Naive B cell (primary cell): Measurements from ENCODE around the gene SLC45A1. TPM values are rescaled to one million over a fixed set of nuclear protein-coding genes. Genes with fewer than 3 reads are reported as not detected.

Experiments used
- ATAC-seq, 2 donors: fragments of 150-1000 bp; cut with Tn5 transposase; 2 replicates each; pipeline ENCODE4 v1.10.0; 2021; ENCODE audit warnings: low read depth in 2 of 2, mild to moderate bottlenecking in 2 of 2, moderate library complexity in 2 of 2
- DNase-seq: peaks from one replicate; pipeline ENCODE4 v3.0.0; 2022
- H3K27ac Mint-ChIP-seq, 6 donors: one replicate each; pipeline ENCODE4 v1.8.0; 2020 to 2022; ENCODE audit warnings: mild to moderate bottlenecking in 6 of 6, mixed read lengths in 6 of 6, moderate library complexity in 5 of 6, inconsistent platforms in 2 of 6
- H3K27me3 Mint-ChIP-seq, 3 donors: one replicate each; pipeline ENCODE4 v1.8.0; 2021 to 2022; ENCODE audit warnings: mixed read lengths in 3 of 3, mild to moderate bottlenecking in 1 of 3
- H3K36me3 Mint-ChIP-seq, 2 donors: one replicate each; pipeline ENCODE4 v1.8.0; 2020 to 2022; ENCODE audit warnings: mixed read lengths in 2 of 2, inconsistent platforms in 1 of 2, mild to moderate bottlenecking in 1 of 2
- H3K4me1 Mint-ChIP-seq, 3 donors: one replicate each; pipeline ENCODE4 v1.8.0; 2020 to 2022; ENCODE audit warnings: mixed read lengths in 3 of 3, inconsistent platforms in 1 of 3, mild to moderate bottlenecking in 1 of 3, moderate library complexity in 1 of 3
- H3K4me3 Mint-ChIP-seq, 8 donors: one replicate each; pipeline ENCODE4 v1.8.0; 2020 to 2022; ENCODE audit warnings: mild to moderate bottlenecking in 8 of 8, mixed read lengths in 8 of 8, moderate library complexity in 8 of 8, inconsistent platforms in 2 of 8
- H3K9me3 Mint-ChIP-seq, 7 donors: one replicate each; pipeline ENCODE4 v1.8.0; 2020 to 2022; ENCODE audit warnings: mixed read lengths in 7 of 7, mild to moderate bottlenecking in 5 of 7, inconsistent platforms in 2 of 7, moderate library complexity in 1 of 7
- polyA plus RNA-seq, 6 donors: library from polyadenylated mRNA; unstranded; fragments of 300-500 nt; fragmentation: Illumina TruSeq; gene quantifications; one replicate each; pipeline ENCODE4 v1.2.3, GENCODE V29; 2021; ENCODE audit warnings: low read depth in 6 of 6

Gene SLC45A1
- polyA plus RNA-seq, 6 donors from 2014 or later: 0.09 to 0.26 (median 0.24) TPM; not detected in 3

DNA sequence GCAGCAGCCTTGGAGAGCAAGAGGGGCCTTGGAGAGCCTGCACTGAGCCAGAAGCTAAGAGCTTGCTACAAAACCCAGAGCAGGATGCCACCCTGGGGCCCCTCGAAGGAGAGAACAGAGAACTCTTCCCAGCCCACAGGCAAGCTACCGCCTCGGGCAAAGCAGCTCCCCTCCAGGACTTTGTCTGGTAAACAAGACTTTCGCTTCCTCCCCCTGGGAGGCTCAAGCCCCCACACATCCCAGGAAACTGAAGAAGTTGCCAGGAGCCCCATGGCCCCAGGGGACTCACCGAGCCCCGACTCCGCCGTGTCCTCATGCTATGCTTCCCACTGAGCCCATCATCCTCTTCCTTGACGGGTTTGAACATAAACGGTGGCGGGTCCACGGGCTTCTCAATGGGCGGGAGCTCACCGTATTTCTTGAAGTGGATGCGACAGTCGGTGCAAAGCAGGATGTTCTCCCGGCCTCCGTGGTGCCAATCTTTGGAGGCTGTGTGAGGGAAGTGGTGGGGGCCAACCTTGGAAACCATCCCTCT, 45.9 kb downstream of the SLC45A1 start:
- Mint-ChIP-seq H3K9me3 (no peaks in the 10 kb centered on the region), H3K27ac (peak overlapping the region in 1 of 6 donors; percentile 86), H3K4me3 (no peak overlapping the region), H3K4me1 (peaks cover 8 to 29% (median 24%) of the 10 kb centered on the region in 3 donors), H3K36me3 (peaks cover 4 to 11% of the 10 kb centered on the region in 2 donors), H3K27me3 (no peaks in the 10 kb centered on the region)
- no peak for ATAC-seq
- DNase-seq: no peak

DNA sequence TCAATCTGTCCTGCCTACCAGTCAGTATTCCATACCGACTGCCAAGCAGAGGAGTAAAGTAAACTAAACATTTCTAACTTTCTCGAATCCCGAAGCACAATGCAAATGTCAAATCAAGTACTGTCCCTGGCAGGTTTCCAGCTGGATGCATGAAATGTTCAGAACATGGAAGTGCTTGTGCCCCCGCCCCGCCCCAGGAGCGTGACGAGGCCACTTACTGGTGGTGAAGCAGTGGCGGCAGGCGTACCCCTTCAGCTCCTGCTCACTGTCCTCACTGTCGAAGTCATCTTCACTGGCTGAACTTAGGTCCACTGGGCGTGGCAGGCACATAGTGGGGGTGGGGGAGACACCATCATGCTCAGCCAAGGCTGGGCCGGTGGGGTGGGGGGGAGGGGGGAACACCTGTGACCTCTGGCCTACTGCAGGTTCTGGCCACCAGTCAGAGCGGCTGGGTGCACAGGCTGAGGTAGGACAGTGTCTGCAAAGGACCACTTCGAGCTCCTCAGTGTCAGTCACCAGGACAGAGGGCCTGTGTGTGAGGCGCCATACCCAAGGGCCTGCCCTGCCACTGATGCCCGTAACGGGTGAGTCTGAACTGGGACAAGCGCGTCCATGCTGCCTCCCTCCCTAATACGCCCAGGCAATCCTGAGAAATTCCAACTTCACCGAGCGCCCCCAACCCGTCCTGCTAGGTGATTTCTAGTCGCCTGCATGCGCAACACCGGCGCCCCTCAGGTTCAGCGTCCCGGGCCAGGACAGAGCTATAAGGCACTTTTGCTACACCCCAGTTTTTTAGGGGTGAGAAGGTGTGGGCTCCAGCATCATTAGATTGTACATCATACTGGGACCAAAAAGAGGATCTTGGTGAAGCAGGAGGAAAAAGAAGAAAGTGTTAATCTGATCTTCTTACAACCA, 46.9 kb downstream of the SLC45A1 start:
- peak overlapping the region in 1 of 6 donors; percentile 22 for H3K27ac Mint-ChIP-seq

DNA sequence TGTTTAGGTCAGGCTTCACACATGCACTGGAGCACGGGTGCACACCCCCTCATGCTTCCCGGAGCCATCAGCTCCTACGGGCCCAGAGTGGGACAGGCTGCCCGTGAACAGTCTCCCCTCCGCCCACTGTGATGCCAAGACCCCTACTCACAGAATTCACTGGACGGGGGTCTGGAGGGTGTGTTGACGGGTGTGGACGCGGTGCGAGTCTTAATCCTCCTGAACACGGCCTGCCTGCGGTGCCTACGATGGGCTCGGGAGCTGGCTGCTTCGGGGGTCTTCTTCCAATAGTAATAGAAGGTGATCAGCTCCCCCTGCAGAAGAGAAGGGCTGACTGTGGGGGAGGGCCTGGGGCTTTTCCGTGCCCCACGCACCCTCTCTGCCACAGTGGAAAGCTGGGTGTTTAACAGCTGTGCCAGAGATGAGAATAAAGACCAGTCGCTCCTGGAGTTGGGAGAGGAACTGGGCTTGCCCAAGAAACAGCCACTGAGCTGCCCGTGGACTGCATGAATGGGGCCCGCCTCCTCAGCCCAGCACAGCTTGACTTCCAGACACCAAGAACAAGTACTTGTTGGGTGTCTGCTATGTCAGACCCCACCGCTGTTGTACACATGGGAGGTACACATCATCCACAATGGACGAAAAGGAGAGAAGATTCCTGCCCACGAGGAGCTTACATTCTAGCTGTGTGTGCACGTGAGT, 47.9 kb downstream of the SLC45A1 start:
- no peaks in the 10 kb centered on the region for H3K27me3 Mint-ChIP-seq
- H3K4me3 Mint-ChIP-seq: no peak overlapping the region
- peaks cover 4 to 11% of the 10 kb centered on the region in 2 donors for H3K36me3 Mint-ChIP-seq
- DNase-seq: no peak
- peaks cover 17 to 42% (median 31%) of the 10 kb centered on the region in 3 donors for H3K4me1 Mint-ChIP-seq
- peak overlapping the region in 2 of 6 donors; percentile 59 to 90 for H3K27ac Mint-ChIP-seq
- no peaks in the 10 kb centered on the region for H3K9me3 Mint-ChIP-seq
- no peak for ATAC-seq

More for the DNA sequence above, 46.9 kb downstream of the SLC45A1 start:
- ATAC-seq: no peak
- peaks cover 4 to 11% of the 10 kb centered on the region in 2 donors for H3K36me3 Mint-ChIP-seq
- H3K9me3 Mint-ChIP-seq: no peaks in the 10 kb centered on the region
- H3K4me1 Mint-ChIP-seq: peaks cover 8 to 37% (median 24%) of the 10 kb centered on the region in 3 donors
- no peak for DNase-seq
- peak overlapping the region in 1 of 8 donors; percentile 52 for H3K4me3 Mint-ChIP-seq
- no peaks in the 10 kb centered on the region for H3K27me3 Mint-ChIP-seq

DNA sequence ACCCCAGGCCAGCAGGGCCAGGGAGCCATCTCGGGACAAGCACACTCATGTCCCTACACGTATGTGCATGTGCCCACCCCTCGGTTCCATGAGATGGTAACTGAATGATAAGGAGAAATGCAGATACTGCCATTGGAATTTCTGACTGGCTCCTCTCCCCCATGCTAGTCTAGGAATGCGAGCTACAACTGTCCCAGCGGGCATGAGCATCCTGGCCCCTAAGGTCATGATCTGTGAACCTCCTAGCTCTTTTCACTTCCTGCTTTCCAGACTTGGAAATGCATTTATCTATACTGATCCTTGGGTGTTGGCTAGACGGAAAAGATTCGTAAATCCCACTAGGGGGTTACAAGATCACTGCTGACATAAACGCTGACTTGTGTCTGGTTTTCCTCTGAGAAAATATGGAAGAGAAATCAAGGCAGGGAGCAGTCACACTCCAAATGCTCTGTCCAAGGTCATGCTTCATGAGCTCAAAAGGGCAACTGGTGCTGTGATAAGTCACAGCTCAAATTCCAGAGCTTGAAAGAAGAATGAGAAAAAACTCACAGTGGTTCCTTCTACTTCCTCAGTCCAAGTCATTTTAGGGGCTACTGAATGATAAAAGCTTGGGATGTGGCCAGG, 49.8 kb downstream of the SLC45A1 start:
- peaks cover 2 to 4% of the 10 kb centered on the region in 2 donors for H3K36me3 Mint-ChIP-seq
- peaks cover 28 to 57% (median 43%) of the 10 kb centered on the region in 3 donors for H3K4me1 Mint-ChIP-seq
- H3K4me3 Mint-ChIP-seq: no peak overlapping the region
- DNase-seq (no peak), ATAC-seq (no peak)
- H3K9me3 Mint-ChIP-seq: no peaks in the 10 kb centered on the region
- peak overlapping the region in 5 of 6 donors; percentile 32 to 72 (median 56) for H3K27ac Mint-ChIP-seq
- no peaks in the 10 kb centered on the region for H3K27me3 Mint-ChIP-seq

DNA sequence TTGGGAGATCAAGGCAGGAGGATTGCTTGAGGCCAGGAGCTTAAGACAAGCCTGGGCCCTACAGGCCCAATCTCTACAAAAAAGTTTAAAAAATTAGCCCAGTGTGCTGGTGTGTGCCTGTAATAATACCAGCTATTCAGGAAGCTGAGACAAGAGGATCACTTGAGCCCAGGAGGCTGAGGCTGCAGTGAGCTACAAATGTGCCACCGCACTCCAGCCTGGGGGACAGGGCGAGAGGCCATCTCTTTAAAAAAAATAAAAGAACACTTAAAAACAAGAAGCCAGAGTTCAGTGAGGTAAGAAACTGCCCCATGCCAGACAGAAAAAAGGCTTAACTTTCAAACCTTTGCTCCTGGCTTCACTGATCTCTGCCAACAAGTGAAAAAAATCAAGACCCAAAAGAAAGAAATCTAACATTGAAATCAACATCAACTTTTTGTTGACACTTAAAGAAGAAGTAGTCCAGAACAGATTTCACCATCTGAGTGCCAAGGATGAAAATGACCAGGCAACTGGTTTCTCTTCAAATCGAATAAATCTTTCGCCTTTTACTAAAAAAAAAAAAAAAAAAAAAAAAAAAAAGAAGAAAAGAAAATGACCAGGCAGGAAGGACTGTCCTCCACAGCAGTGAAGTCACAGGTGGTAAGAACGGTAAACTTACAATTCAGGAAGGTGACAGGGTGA, 51.2 kb downstream of the SLC45A1 start:
- ATAC-seq: no peak
- peak overlapping the region in 2 of 6 donors; percentile 63 to 70 for H3K27ac Mint-ChIP-seq
- no peaks in the 10 kb centered on the region for H3K9me3 Mint-ChIP-seq
- peaks cover 28 to 60% (median 43%) of the 10 kb centered on the region in 3 donors for H3K4me1 Mint-ChIP-seq
- peaks cover 0 to 4% of the 10 kb centered on the region in 2 donors for H3K36me3 Mint-ChIP-seq
- no peaks in the 10 kb centered on the region for H3K27me3 Mint-ChIP-seq
- peak overlapping the region in 2 of 8 donors; percentile 15 to 25 for H3K4me3 Mint-ChIP-seq
- no peak for DNase-seq

DNA sequence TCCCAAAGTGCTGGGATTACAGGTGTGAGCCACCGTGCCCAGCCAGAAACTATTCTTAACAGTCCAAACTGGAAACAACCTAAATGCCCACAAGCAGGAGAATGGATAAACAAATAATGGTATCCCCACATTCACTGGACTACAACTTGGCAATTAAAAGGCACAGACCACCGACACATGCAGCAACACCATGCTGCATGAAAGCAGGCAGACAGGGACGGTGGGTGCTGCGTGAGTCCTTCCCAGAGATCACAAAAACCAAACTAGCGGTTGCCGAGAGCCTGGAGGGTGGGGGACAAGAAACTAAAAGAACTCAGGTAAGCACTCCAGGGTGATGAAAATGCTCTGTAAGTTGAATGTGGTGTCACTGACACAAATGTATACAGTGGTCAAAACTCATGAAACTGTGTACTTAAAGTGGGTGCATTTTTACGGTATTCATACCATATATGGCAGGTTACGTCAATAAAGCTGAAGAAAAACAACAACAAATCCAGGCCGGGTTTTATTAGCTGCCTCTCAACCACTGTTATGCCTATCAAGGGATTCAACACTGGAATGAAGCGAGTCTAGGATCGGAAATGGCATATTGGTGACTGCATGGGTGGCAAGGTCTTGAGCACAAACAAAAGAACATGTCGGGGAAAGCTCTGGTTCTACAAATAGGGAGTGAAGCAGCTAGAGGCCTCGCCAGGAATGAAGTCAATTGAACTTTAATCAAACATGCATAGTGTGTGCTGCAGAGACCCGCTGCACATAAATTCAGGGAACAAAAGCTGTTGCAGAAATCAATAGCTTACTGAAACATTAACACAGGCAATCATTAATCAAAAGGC, 52.4 kb downstream of the SLC45A1 start:
- Mint-ChIP-seq H3K4me3 (no peak overlapping the region), H3K27me3 (no peaks in the 10 kb centered on the region), H3K9me3 (no peaks in the 10 kb centered on the region), H3K27ac (peak overlapping the region in 4 of 6 donors; percentile 36 to 81 (median 40)), H3K36me3 (peaks cover 0 to 4% of the 10 kb centered on the region in 2 donors), H3K4me1 (peaks cover 34 to 68% (median 53%) of the 10 kb centered on the region in 3 donors)
- ATAC-seq: no peak
- no peak for DNase-seq

DNA sequence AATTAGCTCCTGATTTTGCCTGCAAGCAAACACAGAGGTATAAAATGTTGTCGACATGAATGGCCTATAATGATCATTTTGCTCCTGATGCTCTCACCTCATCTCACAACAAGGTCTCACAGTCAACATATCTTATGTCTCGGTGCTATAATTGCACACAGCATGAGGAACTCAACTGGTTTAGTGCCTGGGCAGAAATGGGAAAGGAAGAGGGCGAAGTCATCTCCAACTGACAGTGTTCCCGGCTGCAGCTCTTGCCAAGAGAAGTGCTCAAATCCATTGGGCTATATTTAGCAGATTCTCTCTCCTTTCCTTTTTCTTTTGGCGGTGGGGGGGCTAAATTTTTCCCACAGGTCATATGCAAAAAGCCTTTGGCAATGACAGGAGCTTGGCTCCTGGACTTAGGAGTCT, 53.0 kb downstream of the SLC45A1 start:
- H3K27ac Mint-ChIP-seq: peak overlapping the region in 4 of 6 donors; percentile 4 to 92 (median 26)
- peaks cover 0 to 4% of the 10 kb centered on the region in 2 donors for H3K36me3 Mint-ChIP-seq

DNA sequence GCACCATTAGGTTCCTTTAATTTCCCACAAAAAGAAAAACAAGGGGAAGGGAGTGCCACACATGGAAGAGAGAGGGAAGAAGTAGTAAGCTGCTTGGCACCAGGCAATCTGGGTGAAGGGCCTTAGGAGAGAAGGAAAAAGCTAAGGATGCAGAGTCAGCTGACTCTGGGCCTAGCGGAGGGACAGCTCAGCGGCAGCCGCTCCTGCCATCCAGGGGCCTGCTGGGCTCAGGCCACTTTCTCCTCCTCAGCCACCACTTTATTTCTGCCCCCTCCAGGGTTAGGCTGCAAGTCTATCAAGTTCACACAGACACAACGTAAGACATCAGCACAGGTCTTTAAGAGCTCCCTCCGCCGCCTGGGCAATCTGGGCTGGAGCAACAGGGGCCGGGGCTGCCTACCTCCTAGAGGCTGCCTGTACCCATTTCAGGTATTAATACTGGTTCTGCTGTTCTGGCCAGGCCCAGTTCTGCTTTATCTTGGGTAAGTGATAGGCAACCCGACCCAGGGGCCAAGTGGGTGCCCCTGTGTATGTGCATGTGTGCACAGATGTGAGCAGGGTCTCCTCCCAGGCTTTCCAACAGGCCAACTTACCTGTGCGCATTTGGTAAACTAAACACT, 53.6 kb downstream of the SLC45A1 start:
- H3K27ac Mint-ChIP-seq: peak overlapping the region in 3 of 6 donors; percentile 21 to 92 (median 72)

More for the DNA sequence above, 53.0 kb downstream of the SLC45A1 start:
- no peak overlapping the region for H3K4me3 Mint-ChIP-seq
- H3K4me1 Mint-ChIP-seq: peaks cover 37 to 63% (median 50%) of the 10 kb centered on the region in 3 donors
- ATAC-seq: no peak
- no peak for DNase-seq
- H3K27me3 Mint-ChIP-seq: no peaks in the 10 kb centered on the region
- no peaks in the 10 kb centered on the region for H3K9me3 Mint-ChIP-seq

DNA sequence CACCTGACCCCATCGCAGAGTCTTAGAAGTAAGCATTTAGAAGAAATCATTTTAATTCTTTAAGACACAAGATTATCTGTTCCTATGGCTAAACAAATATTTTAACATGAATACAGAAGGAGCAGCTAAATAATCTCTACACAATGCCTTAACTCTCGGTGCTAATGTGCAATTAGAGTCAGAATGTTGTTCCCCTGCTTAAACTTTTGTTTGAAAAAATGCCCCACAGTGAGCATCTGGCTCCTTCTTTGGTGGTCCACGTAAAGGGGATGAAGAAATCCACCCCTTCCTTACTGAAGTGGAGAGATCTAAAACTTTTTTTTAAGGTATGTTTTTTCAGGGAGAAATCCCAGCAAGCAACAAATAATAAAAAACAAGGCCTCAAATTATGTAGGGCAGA, 55.2 kb downstream of the SLC45A1 start:
- Mint-ChIP-seq H3K27ac (peak overlapping the region in 2 of 6 donors; percentile 15 to 34), H3K4me1 (peaks cover 41 to 52% (median 41%) of the 10 kb centered on the region in 3 donors), H3K27me3 (no peaks in the 10 kb centered on the region), H3K36me3 (peaks cover 0 to 7% of the 10 kb centered on the region in 2 donors), H3K9me3 (no peaks in the 10 kb centered on the region), H3K4me3 (no peak overlapping the region)
- no peak for ATAC-seq
- no peak for DNase-seq

More for the DNA sequence above, 53.6 kb downstream of the SLC45A1 start:
- Mint-ChIP-seq H3K27me3 (no peaks in the 10 kb centered on the region), H3K4me3 (no peak overlapping the region), H3K36me3 (peaks cover 0 to 4% of the 10 kb centered on the region in 2 donors), H3K9me3 (no peaks in the 10 kb centered on the region), H3K4me1 (peaks cover 40 to 59% (median 50%) of the 10 kb centered on the region in 3 donors)
- no peak for DNase-seq
- no peak for ATAC-seq

DNA sequence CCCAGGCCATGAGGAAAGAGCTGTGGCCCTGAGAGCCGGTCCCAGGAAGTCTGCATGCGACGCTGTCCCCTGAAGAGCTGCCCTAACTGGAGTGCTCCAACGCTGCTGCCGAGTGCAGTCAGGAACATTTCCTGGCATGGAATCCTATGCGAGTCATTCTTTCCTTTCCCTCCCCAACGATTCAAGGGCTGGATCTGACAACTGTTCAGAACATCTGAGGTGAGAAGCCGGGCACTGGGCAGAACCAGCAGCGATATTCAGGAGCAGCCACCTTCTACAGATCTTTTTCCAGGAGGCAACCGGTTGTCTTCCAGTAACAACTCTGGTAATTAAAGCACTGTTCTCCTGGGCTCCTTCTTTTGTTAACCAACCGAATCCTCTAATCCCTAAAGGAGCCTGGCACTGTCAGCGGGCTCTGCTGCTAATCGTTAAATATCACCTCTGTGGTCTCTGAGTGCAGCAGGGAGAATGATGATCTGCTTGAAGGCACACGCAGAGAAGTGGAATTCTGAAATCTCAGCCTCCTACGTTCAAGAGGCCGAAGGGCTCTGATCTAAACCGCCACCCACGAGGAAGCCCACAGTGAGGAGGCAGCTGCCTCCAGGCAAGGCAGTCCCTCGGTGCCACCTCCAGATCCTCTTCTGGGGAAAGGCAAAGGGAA, 55.8 kb downstream of the SLC45A1 start:
- Mint-ChIP-seq H3K27me3 (no peaks in the 10 kb centered on the region), H3K4me1 (peaks cover 46 to 57% (median 47%) of the 10 kb centered on the region in 3 donors), H3K36me3 (peaks cover 0 to 7% of the 10 kb centered on the region in 2 donors), H3K9me3 (no peaks in the 10 kb centered on the region), H3K4me3 (peak overlapping the region in 1 of 8 donors; percentile 62), H3K27ac (peak overlapping the region in 4 of 6 donors; percentile 47 to 76 (median 62))
- DNase-seq (no peak), ATAC-seq (no peak)

DNA sequence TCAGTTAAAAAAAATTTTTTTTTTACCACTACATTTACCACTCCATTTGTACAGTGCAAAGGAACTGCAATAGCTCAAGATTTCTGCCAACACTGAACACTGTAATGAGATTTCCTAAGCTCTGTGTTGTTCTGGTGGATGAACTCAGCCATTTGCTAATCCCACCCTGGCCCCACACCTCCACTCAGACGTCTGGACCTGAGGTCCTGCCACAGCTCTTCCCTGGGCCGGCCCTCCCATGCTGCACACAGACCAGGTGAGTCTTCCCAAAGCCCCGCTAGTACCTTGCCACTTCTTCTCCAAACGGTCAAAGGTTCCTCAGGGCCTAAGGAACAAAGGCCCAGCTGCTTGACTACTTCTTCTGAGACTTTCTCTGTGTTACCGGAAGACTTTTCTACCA, 56.4 kb downstream of the SLC45A1 start:
- ATAC-seq: no peak

More for the DNA sequence above, 56.4 kb downstream of the SLC45A1 start:
- H3K27me3 Mint-ChIP-seq: no peaks in the 10 kb centered on the region
- H3K36me3 Mint-ChIP-seq: peaks cover 0 to 7% of the 10 kb centered on the region in 2 donors
- H3K9me3 Mint-ChIP-seq: no peaks in the 10 kb centered on the region
- H3K4me3 Mint-ChIP-seq: no peak overlapping the region
- H3K27ac Mint-ChIP-seq: peak overlapping the region in 5 of 6 donors; percentile 55 to 91 (median 75)
- peaks cover 50 to 55% (median 53%) of the 10 kb centered on the region in 3 donors for H3K4me1 Mint-ChIP-seq
- DNase-seq: no peak
